Measurements from ENCODE around the gene UCN.

- TF ChIP-seq POLR2A (IDR thresholded peaks at IDR 0.05), result peak; percentile 89 to 94
- TF ChIP-seq CTCF (IDR thresholded peaks at IDR 0.05 in 4 of 5, conservative IDR thresholded peaks at IDR 0.05 in 1 of 5), result peak in 1 of 5 experiments; percentile 23
Measured at GRCh38 chr2:27281855-27282559, 26.2 kb downstream of the UCN start, which contains the start of gene TRIM54.

All from gastrocnemius medialis (tissue), 4 donors.